ENCODE data around the gene SNX9. TPM values are rescaled to one million over a fixed set of nuclear protein-coding genes. Genes with fewer than 3 reads are reported as not detected.

Gene SNX9
- total RNA-seq, 2 donors from 2014 or later, result 53.6 to 75.4 TPM

DNA sequence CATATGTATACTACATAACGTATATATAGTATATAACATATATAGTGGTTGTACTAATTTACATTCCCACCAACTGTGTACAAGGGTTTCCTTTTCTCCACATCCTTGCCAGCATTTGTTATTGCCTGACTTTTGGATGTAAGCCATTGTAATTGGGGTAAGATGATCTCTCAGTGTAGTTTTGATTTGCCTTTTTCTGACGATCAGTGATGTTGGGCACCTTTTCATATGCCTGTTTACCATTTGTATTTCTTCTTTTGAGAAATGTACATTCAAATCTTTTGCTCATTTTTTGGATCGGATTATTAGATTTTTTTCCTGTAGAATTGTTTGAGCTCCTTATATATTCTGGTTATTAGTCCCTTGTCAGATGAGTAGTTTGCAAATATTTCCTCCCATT is 170.0 kb downstream of the SNX9 start:
- no peak for DNase-seq
- intact Hi-C loops (cut with DNase I, micrococcal nuclease), result no loop called here
- no peak for ATAC-seq

DNA sequence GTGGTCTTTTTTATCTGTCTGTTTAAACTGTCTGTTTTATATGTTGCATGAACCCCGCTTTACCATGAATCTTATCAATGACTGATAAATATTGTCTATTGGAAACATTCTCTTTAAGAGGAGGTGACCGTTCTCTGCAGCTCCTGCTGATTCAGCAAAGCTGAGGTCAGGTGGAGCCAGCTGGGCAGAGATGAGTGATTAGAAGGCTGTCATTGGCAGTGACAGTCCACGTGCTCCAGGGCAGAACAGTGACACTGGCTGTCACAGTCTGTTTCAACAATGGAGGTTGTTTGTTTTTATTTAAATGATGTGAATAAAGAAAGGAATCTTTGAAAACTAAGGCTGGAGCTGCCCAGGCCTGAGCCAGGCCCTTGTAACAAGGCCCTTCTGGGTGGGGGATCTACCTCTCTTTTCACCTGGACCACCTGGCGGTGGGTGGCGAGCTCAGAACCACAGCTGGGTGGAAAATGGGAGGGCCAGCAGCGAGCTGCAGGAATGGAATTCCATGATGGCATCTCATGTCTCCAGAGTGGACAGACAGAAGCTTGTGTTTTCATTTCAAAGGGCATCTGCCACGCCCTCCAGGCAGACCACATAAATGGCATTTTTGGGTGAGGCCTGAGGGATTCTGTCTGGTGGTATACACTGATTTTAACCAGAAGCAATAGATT is 171.2 kb downstream of the SNX9 start:
- ATAC-seq (peak; percentile 54), DNase-seq (no peak)
- intact Hi-C loops (cut with DNase I, micrococcal nuclease), result no loop called here

Other genes starting within 250 kb of the SNX9 start
- gene SYNJ2, start 158.6 kb downstream of the SNX9 start, total RNA-seq, result 10 to 100 TPM; 35.4 to 50.1 TPM